ENCODE data around the gene ARHGAP45.
A peak's percentile ranks its signal among the peaks of the same experiment; 100 is the strongest.

Gene ARHGAP45

GRCh38 chr19:1040476-1041271 lies 26.3 kb upstream of the ARHGAP45 start:
- DNase-seq: peak; percentile 26 to 40

- DNase-seq: no peak
Measured at GRCh38 chr19:1041272-1041834, 25.6 kb upstream of the ARHGAP45 start.

GRCh38 chr19:1041835-1042685 lies 24.9 kb upstream of the ARHGAP45 start:
- DNase-seq: no peak

- no peak for DNase-seq
Measured at GRCh38 chr19:1042689-1043511, 24.1 kb upstream of the ARHGAP45 start.

GRCh38 chr19:1045247-1045603 lies 21.7 kb upstream of the ARHGAP45 start:
- DNase-seq: no peak

- no peak for DNase-seq
Measured at GRCh38 chr19:1046117-1046626, 20.8 kb upstream of the ARHGAP45 start.

- no peak for DNase-seq
Measured at GRCh38 chr19:1046836-1047695, 19.9 kb upstream of the ARHGAP45 start.

- DNase-seq: no peak
Measured at GRCh38 chr19:1047696-1048147, 19.2 kb upstream of the ARHGAP45 start.

GRCh38 chr19:1049106-1049505 lies 17.9 kb upstream of the ARHGAP45 start:
- DNase-seq: no peak

GRCh38 chr19:1049800-1050199 lies 17.2 kb upstream of the ARHGAP45 start:
- no peak for DNase-seq

- DNase-seq: no peak
Measured at GRCh38 chr19:1050989-1051788, 15.8 kb upstream of the ARHGAP45 start.

- no peak for DNase-seq
Measured at GRCh38 chr19:1051791-1052190, 15.2 kb upstream of the ARHGAP45 start.

GRCh38 chr19:1052349-1052975 lies 14.5 kb upstream of the ARHGAP45 start:
- DNase-seq: no peak

GRCh38 chr19:1053176-1054101 lies 13.5 kb upstream of the ARHGAP45 start:
- DNase-seq: no peak

- DNase-seq: no peak
Measured at GRCh38 chr19:1054102-1055027, 12.6 kb upstream of the ARHGAP45 start.

GRCh38 chr19:1055028-1055425 lies 11.9 kb upstream of the ARHGAP45 start:
- DNase-seq: no peak

GRCh38 chr19:1055886-1056620 lies 10.9 kb upstream of the ARHGAP45 start:
- DNase-seq: no peak
